ENCODE results near the gene RASSF1.
"Not testable (repeated sequence)": the region's sequence is repeated elsewhere in the genome, so short reads cannot be mapped to it uniquely, and the experiment has no call there.

The RASSF1 gene

GRCh38 chr3:50286322-50287227, 54.1 kb downstream of the RASSF1 start:
- Mint-ChIP-seq H3K4me3 (no peak overlapping the region), H3K9me3 (no peaks in the 10 kb centered on the region), H3K4me1 (peaks cover 6% of the 10 kb centered on the region), H3K36me3 (ENCODE audit: insufficient read depth) (peaks cover 9% of the 10 kb centered on the region), H3K27ac (ENCODE audit: low read depth) (no peak overlapping the region), H3K27me3 (no peaks in the 10 kb centered on the region)
- ATAC-seq (replicated peaks; ENCODE audit: extremely low read depth, poor library complexity, severe bottlenecking), result no peak
- DNase-seq (ENCODE audit: low spot score in 2 of 2), result no peak

GRCh38 chr3:50284121-50284520, 56.5 kb downstream of the RASSF1 start:
- DNase-seq (ENCODE audit: low spot score in 2 of 2); H3K9me3 Mint-ChIP-seq; H3K27ac Mint-ChIP-seq (ENCODE audit: low read depth); H3K27me3 Mint-ChIP-seq; H3K4me3 Mint-ChIP-seq; H3K4me1 Mint-ChIP-seq; ATAC-seq (replicated peaks; ENCODE audit: extremely low read depth, poor library complexity, severe bottlenecking); H3K36me3 Mint-ChIP-seq (ENCODE audit: insufficient read depth): not testable (repeated sequence)
